Activated naive CD4-positive, alpha-beta T cell treated with anti-CD3 and anti-CD28 coated beads, Interleukin-2, amount 50 U/mL, for 24 hours (primary cell): ENCODE measurements around the gene TAP1.
A peak's percentile ranks its signal among the peaks of the same experiment; 100 is the strongest.
"Not testable (repeated sequence)": the region's sequence is repeated elsewhere in the genome, so short reads cannot be mapped to it uniquely, and the experiment has no call there.

Source experiments
- H3K27ac Mint-ChIP-seq: one replicate; pipeline ENCODE4 v1.8.0; 2021; ENCODE audit warnings: mild to moderate bottlenecking, mixed read lengths
- H3K27me3 Mint-ChIP-seq: one replicate; pipeline ENCODE4 v1.8.0; 2021; ENCODE audit warnings: mixed read lengths
- H3K36me3 Mint-ChIP-seq: one replicate; pipeline ENCODE4 v1.8.0; 2021; ENCODE audit warnings: mixed read lengths
- H3K4me1 Mint-ChIP-seq: one replicate; pipeline ENCODE4 v1.8.0; 2021; ENCODE audit warnings: mixed read lengths
- H3K4me3 Mint-ChIP-seq: one replicate; pipeline ENCODE4 v1.8.0; 2021; ENCODE audit warnings: mild to moderate bottlenecking, mixed read lengths
- H3K9me3 Mint-ChIP-seq: one replicate; pipeline ENCODE4 v1.8.0; 2021; ENCODE audit warnings: mixed read lengths

The TAP1 gene

GRCh38 chr6:32853541-32854375 is at the start of gene TAP1, which contains the start of gene PSMB9:
TAP1 (minus strand) TSS chr6:32853704; CDS start chr6:32853636, 68 bp downstream.
PSMB9 (plus strand) TSS chr6:32854192; CDS start chr6:32854230, 38 bp downstream.
- peaks cover 67% of the 10 kb centered on the region for H3K4me1 Mint-ChIP-seq
- peak within 1 kb of the TSS; percentile 100 for H3K4me3 Mint-ChIP-seq
- H3K36me3 Mint-ChIP-seq, result peaks cover 53% of the 10 kb centered on the region
- H3K27me3 Mint-ChIP-seq, result no peaks in the 10 kb centered on the region
- H3K9me3 Mint-ChIP-seq, result no peaks in the 10 kb centered on the region
- peak within 1 kb of the TSS; percentile 99 for H3K27ac Mint-ChIP-seq

GRCh38 chr6:32895006-32895345 is 41.5 kb upstream of the TAP1 start:
- Mint-ChIP-seq H3K4me3 (peak overlapping the region; percentile 94), H3K4me1 (peaks cover 30% of the 10 kb centered on the region), H3K27me3 (no peaks in the 10 kb centered on the region), H3K9me3 (no peaks in the 10 kb centered on the region), H3K27ac (peak overlapping the region; percentile 68), H3K36me3 (peaks cover 2% of the 10 kb centered on the region)

- H3K27ac Mint-ChIP-seq, result peak overlapping the region; percentile 68
- no peaks in the 10 kb centered on the region for H3K9me3 Mint-ChIP-seq
- H3K4me3 Mint-ChIP-seq, result peak overlapping the region; percentile 94
- H3K27me3 Mint-ChIP-seq, result no peaks in the 10 kb centered on the region
- H3K36me3 Mint-ChIP-seq, result peaks cover 2% of the 10 kb centered on the region
- peaks cover 30% of the 10 kb centered on the region for H3K4me1 Mint-ChIP-seq
Measured at GRCh38 chr6:32894085-32895005, 40.8 kb upstream of the TAP1 start.

GRCh38 chr6:32890831-32891230 is 37.3 kb upstream of the TAP1 start:
- H3K4me1 Mint-ChIP-seq, result peaks cover 13% of the 10 kb centered on the region
- no peaks in the 10 kb centered on the region for H3K9me3 Mint-ChIP-seq
- H3K27ac Mint-ChIP-seq, result no peak overlapping the region
- H3K36me3 Mint-ChIP-seq, result no peaks in the 10 kb centered on the region
- no peaks in the 10 kb centered on the region for H3K27me3 Mint-ChIP-seq
- no peak overlapping the region for H3K4me3 Mint-ChIP-seq

GRCh38 chr6:32889533-32889932 is 36.0 kb upstream of the TAP1 start:
- Mint-ChIP-seq H3K36me3 (no peaks in the 10 kb centered on the region), H3K27me3 (no peaks in the 10 kb centered on the region), H3K27ac (no peak overlapping the region)

GRCh38 chr6:32888576-32888975 is 35.1 kb upstream of the TAP1 start:
- H3K9me3 Mint-ChIP-seq, result no peaks in the 10 kb centered on the region
- no peaks in the 10 kb centered on the region for H3K36me3 Mint-ChIP-seq

More at GRCh38 chr6:32889533-32889932, 36.0 kb upstream of the TAP1 start:
- Mint-ChIP-seq H3K4me3 (no peak overlapping the region), H3K4me1 (no peaks in the 10 kb centered on the region), H3K9me3 (no peaks in the 10 kb centered on the region)

GRCh38 chr6:32887616-32888015 is 34.1 kb upstream of the TAP1 start:
- no peak overlapping the region for H3K27ac Mint-ChIP-seq

More at GRCh38 chr6:32888576-32888975, 35.1 kb upstream of the TAP1 start:
- Mint-ChIP-seq H3K4me1 (no peaks in the 10 kb centered on the region), H3K27me3 (no peaks in the 10 kb centered on the region), H3K27ac (no peak overlapping the region), H3K4me3 (no peak overlapping the region)

GRCh38 chr6:32886681-32887383 is 33.3 kb upstream of the TAP1 start:
- Mint-ChIP-seq H3K27ac (no peak overlapping the region), H3K9me3 (no peaks in the 10 kb centered on the region), H3K4me3 (no peak overlapping the region), H3K4me1 (peaks cover 8% of the 10 kb centered on the region), H3K27me3 (no peaks in the 10 kb centered on the region), H3K36me3 (no peaks in the 10 kb centered on the region)

More at GRCh38 chr6:32887616-32888015, 34.1 kb upstream of the TAP1 start:
- Mint-ChIP-seq H3K27me3 (no peaks in the 10 kb centered on the region), H3K4me3 (no peak overlapping the region), H3K36me3 (no peaks in the 10 kb centered on the region), H3K9me3 (no peaks in the 10 kb centered on the region), H3K4me1 (peaks cover 3% of the 10 kb centered on the region)

- no peak overlapping the region for H3K4me3 Mint-ChIP-seq
- H3K4me1 Mint-ChIP-seq, result peaks cover 10% of the 10 kb centered on the region
- H3K9me3 Mint-ChIP-seq, result no peaks in the 10 kb centered on the region
- H3K27me3 Mint-ChIP-seq, result no peaks in the 10 kb centered on the region
- H3K36me3 Mint-ChIP-seq, result peaks cover 1% of the 10 kb centered on the region
- no peak overlapping the region for H3K27ac Mint-ChIP-seq
Measured at GRCh38 chr6:32885698-32886286, 32.3 kb upstream of the TAP1 start.

GRCh38 chr6:32883789-32884188 is 30.3 kb upstream of the TAP1 start:
- Mint-ChIP-seq H3K4me1 (peaks cover 10% of the 10 kb centered on the region), H3K4me3 (no peak overlapping the region), H3K27me3 (no peaks in the 10 kb centered on the region), H3K27ac (no peak overlapping the region), H3K36me3 (peaks cover 8% of the 10 kb centered on the region), H3K9me3 (no peaks in the 10 kb centered on the region)

- H3K9me3 Mint-ChIP-seq, result no peaks in the 10 kb centered on the region
- peaks cover 10% of the 10 kb centered on the region for H3K4me1 Mint-ChIP-seq
- peaks cover 8% of the 10 kb centered on the region for H3K36me3 Mint-ChIP-seq
- no peak overlapping the region for H3K27ac Mint-ChIP-seq
- H3K27me3 Mint-ChIP-seq, result no peaks in the 10 kb centered on the region
- no peak overlapping the region for H3K4me3 Mint-ChIP-seq
Measured at GRCh38 chr6:32882879-32883250, 29.4 kb upstream of the TAP1 start.

- not testable (repeated sequence) for H3K36me3 Mint-ChIP-seq, H3K9me3 Mint-ChIP-seq, H3K4me3 Mint-ChIP-seq, H3K27ac Mint-ChIP-seq, H3K4me1 Mint-ChIP-seq, H3K27me3 Mint-ChIP-seq
Measured at GRCh38 chr6:32880962-32881361, 27.5 kb upstream of the TAP1 start.

- no peak overlapping the region for H3K4me3 Mint-ChIP-seq
- H3K9me3 Mint-ChIP-seq, result no peaks in the 10 kb centered on the region
- no peaks in the 10 kb centered on the region for H3K27me3 Mint-ChIP-seq
- H3K36me3 Mint-ChIP-seq, result peaks cover 8% of the 10 kb centered on the region
- H3K4me1 Mint-ChIP-seq, result peaks cover 10% of the 10 kb centered on the region
- no peak overlapping the region for H3K27ac Mint-ChIP-seq
Measured at GRCh38 chr6:32879691-32880090, 26.2 kb upstream of the TAP1 start.

- Mint-ChIP-seq H3K4me1 (no peaks in the 10 kb centered on the region), H3K9me3 (no peaks in the 10 kb centered on the region), H3K27ac (no peak overlapping the region), H3K4me3 (no peak overlapping the region), H3K27me3 (no peaks in the 10 kb centered on the region), H3K36me3 (peaks cover 8% of the 10 kb centered on the region)
Measured at GRCh38 chr6:32876603-32877002, 23.1 kb upstream of the TAP1 start.

- not testable (repeated sequence) for H3K36me3 Mint-ChIP-seq, H3K27me3 Mint-ChIP-seq, H3K4me1 Mint-ChIP-seq, H3K27ac Mint-ChIP-seq, H3K4me3 Mint-ChIP-seq, H3K9me3 Mint-ChIP-seq
Measured at GRCh38 chr6:32873947-32874346, 20.4 kb upstream of the TAP1 start.
